H1 (cell line): ENCODE results near the gene DDI2. TPM values are rescaled to one million over a fixed set of nuclear protein-coding genes. Genes with fewer than 3 reads are reported as not detected.

Experiments used
- CTCF ChIA-PET: fragments of 300-600 bp; sonication (Branson Sonifier 250); formaldehyde crosslinking; loops from one replicate; lab custom pipeline; 2021; ENCODE audit not compliant: partially characterized antibody; lab: Charles Lee
- POLR2A ChIA-PET: fragments of 300-600 bp; sonication (Branson Sonifier 250); formaldehyde crosslinking; loops from one replicate; lab custom pipeline; 2021; ENCODE audit warnings: inconsistent platforms; ENCODE audit not compliant: partially characterized antibody; lab: Charles Lee
- DNase-seq, 2 experiments: peaks; one replicate each; pipeline versions ENCODE4 v3.0.0 to v3.0.0-alpha.2; 2010 to 2022; ENCODE audit warnings: low spot score in 2 of 2, low read depth in 1 of 2, mixed read lengths in 1 of 2
- FAIRE-seq: peaks from 2 replicates; lab custom pipeline; 2011; peaks lifted over from hg19 to GRCh38; lab: Jason Lieb, UNC
- H2AFZ ChIP-seq: 2 replicates; pipeline ENCODE4 v1.8.1; 2012; ENCODE audit warnings: low read length, inconsistent platforms
- H2AK5ac ChIP-seq: 2 replicates; pipeline ENCODE4 v1.6.1; 2013; ENCODE audit warnings: low read depth, low read length
- H2BK120ac ChIP-seq: replicated peaks from 2 replicates; pipeline ENCODE3; 2013; ENCODE audit warnings: low read depth, low read length, inconsistent platforms
- H2BK12ac ChIP-seq: 2 replicates; pipeline ENCODE4 v1.6.1; 2013; ENCODE audit warnings: low read depth, low read length
- H2BK15ac ChIP-seq: 2 replicates; pipeline ENCODE4 v1.6.1; 2013; ENCODE audit warnings: low read length
- H2BK20ac ChIP-seq: 2 replicates; pipeline ENCODE4 v1.6.1; 2013; ENCODE audit warnings: low read length
- H2BK5ac ChIP-seq: 2 replicates; pipeline ENCODE4 v1.6.1; 2013; ENCODE audit warnings: low read depth, low read length
- H3K14ac ChIP-seq: 2 replicates; pipeline ENCODE4 v1.6.1; 2013; ENCODE audit warnings: inconsistent platforms; ENCODE audit not compliant: insufficient read length
- H3K18ac ChIP-seq: 2 replicates; pipeline ENCODE4 v1.6.1; 2013; ENCODE audit warnings: low read length; ENCODE audit errors: extremely low read depth
- H3K23ac ChIP-seq: 2 replicates; pipeline ENCODE4 v1.6.1; 2013; ENCODE audit warnings: inconsistent platforms; ENCODE audit not compliant: insufficient read length
- H3K23me2 ChIP-seq: 2 replicates; pipeline ENCODE4 v1.6.1; 2013; ENCODE audit warnings: low read depth, low read length
- H3K27ac ChIP-seq: 2 replicates; pipeline ENCODE4 v1.6.1; 2011; ENCODE audit warnings: low read depth, low read length, inconsistent platforms
- H3K27me3 ChIP-seq, 4 experiments: replicated peaks in 1 of 4; 1 replicate in 1 of 4; 2 replicates in 3 of 4; pipeline versions ENCODE4 v1.6.1 to v1.8.1; 2011 to 2013; ENCODE audit warnings: low read length in 3 of 4, mild to moderate bottlenecking in 3 of 4, inconsistent platforms in 2 of 4, mixed read lengths in 2 of 4, moderate library complexity in 1 of 4; ENCODE audit not compliant: control insufficient read depth in 3 of 4, insufficient read depth in 3 of 4; ENCODE audit errors: extremely low read depth in 1 of 4
- H3K36me3 ChIP-seq, 4 experiments: 2 replicates each; pipeline versions ENCODE4 v1.6.1 to v1.8.1; 2011 to 2013; ENCODE audit warnings: mild to moderate bottlenecking in 4 of 4, low read length in 3 of 4, moderate library complexity in 2 of 4, control low read depth in 1 of 4, inconsistent platforms in 1 of 4; ENCODE audit not compliant: insufficient read depth in 4 of 4, control insufficient read depth in 2 of 4
- H3K4ac ChIP-seq: replicated peaks from 2 replicates; pipeline ENCODE3; 2013; ENCODE audit warnings: low read length, low read depth, mixed read lengths, inconsistent platforms; ENCODE audit not compliant: insufficient read length
- H3K4me1 ChIP-seq, 4 experiments: replicated peaks in 1 of 4; 1 replicate in 1 of 4; 2 replicates in 3 of 4; pipeline versions ENCODE4 v1.6.1 to v1.8.1; 2011 to 2013; ENCODE audit warnings: low read length in 3 of 4, inconsistent platforms in 2 of 4, mixed read lengths in 1 of 4; ENCODE audit not compliant: insufficient read depth in 4 of 4, control insufficient read depth in 3 of 4
- H3K4me2 ChIP-seq, 2 experiments: 2 replicates each; pipeline versions ENCODE4 v1.6.1 to v1.8.1; 2011 to 2013; ENCODE audit warnings: low read depth in 2 of 2, low read length in 2 of 2, control low read depth in 1 of 2, inconsistent platforms in 1 of 2, mild to moderate bottlenecking in 1 of 2; ENCODE audit not compliant: insufficient read depth in 1 of 2
- H3K4me3 ChIP-seq, 4 experiments: fragments of 200-600, 300-600 bp in 1 of 4; sonication (generic), shearing (Covaris generic), sonication (Bioruptor Twin) in 1 of 4; 2 replicates each; pipeline versions ENCODE4 v1.5.1 to v1.8.1; 2011 to 2016; ENCODE audit warnings: low read length in 4 of 4, low read depth in 3 of 4, control low read depth in 2 of 4, inconsistent platforms in 2 of 4, mild to moderate bottlenecking in 2 of 4, mixed read lengths in 1 of 4, moderate library complexity in 1 of 4; ENCODE audit not compliant: insufficient read depth in 2 of 4; ENCODE audit errors: extremely low read depth in 1 of 4
- H3K56ac ChIP-seq: replicated peaks from 2 replicates; pipeline ENCODE3; 2013; ENCODE audit warnings: low read depth, mild to moderate bottlenecking, mixed read lengths, low read length, inconsistent platforms; ENCODE audit not compliant: insufficient read length
- H3K79me1 ChIP-seq: 2 replicates; pipeline ENCODE4 v1.6.1; 2013; ENCODE audit warnings: low read depth, low read length, control low read depth
- H3K79me2 ChIP-seq, 2 experiments: 2 replicates each; pipeline versions ENCODE4 v1.6.1 to v1.8.1; 2012 to 2013; ENCODE audit warnings: low read length in 2 of 2, mild to moderate bottlenecking in 2 of 2, inconsistent platforms in 1 of 2; ENCODE audit not compliant: insufficient read depth in 2 of 2, control insufficient read depth in 1 of 2
- H3K9ac ChIP-seq, 4 experiments: replicated peaks in 1 of 4; 1 replicate in 1 of 4; 2 replicates in 3 of 4; pipeline versions ENCODE4 v1.6.1 to v1.8.1; 2011 to 2013; ENCODE audit warnings: low read depth in 3 of 4, low read length in 3 of 4, control low read depth in 2 of 4, mild to moderate bottlenecking in 2 of 4, moderate library complexity in 2 of 4, inconsistent platforms in 1 of 4; ENCODE audit errors: extremely low read depth in 1 of 4
- H3K9me3 ChIP-seq, 2 experiments: 2 replicates each; pipeline versions ENCODE4 v1.6.1 to v1.8.1; 2012 to 2013; ENCODE audit warnings: mild to moderate bottlenecking in 2 of 2, moderate library complexity in 2 of 2, control low read depth in 1 of 2, inconsistent platforms in 1 of 2, low read depth in 1 of 2, low read length in 1 of 2, mixed read lengths in 1 of 2; ENCODE audit not compliant: insufficient read depth in 2 of 2
- H4K20me1 ChIP-seq, 2 experiments: replicated peaks in 1 of 2; 2 replicates each; pipeline versions ENCODE3 to v1.8.1; 2011 to 2013; ENCODE audit warnings: inconsistent platforms in 2 of 2, low read length in 2 of 2, mild to moderate bottlenecking in 1 of 2; ENCODE audit not compliant: insufficient read depth in 2 of 2, control insufficient read depth in 1 of 2
- H4K5ac ChIP-seq: 2 replicates; pipeline ENCODE4 v1.6.1; 2013; ENCODE audit warnings: low read length, low read depth, mixed read lengths, inconsistent platforms; ENCODE audit not compliant: insufficient read length
- H4K8ac ChIP-seq: 2 replicates; pipeline ENCODE4 v1.8.0; 2013; ENCODE audit warnings: mild to moderate bottlenecking, moderate library complexity, low read length, inconsistent platforms; ENCODE audit not compliant: insufficient read depth; ENCODE audit errors: extremely low read depth
- H4K91ac ChIP-seq: replicated peaks from 2 replicates; pipeline ENCODE3; 2013; ENCODE audit warnings: low read length, mixed read lengths, inconsistent platforms; ENCODE audit not compliant: insufficient read length
- BACH1 ChIP-seq: IDR thresholded peaks from 2 replicates; pipeline ENCODE4 v1.6.1; 2012; ENCODE audit warnings: low read length, improper control_type of control experiment
- CTBP2 ChIP-seq: IDR thresholded peaks from 2 replicates; pipeline ENCODE4 v1.7.0; 2011; ENCODE audit warnings: borderline replicate concordance, mild to moderate bottlenecking, moderate library complexity, mixed read lengths, low read length; ENCODE audit not compliant: insufficient read depth, insufficient read length
- CTCF ChIP-seq, 3 experiments: IDR thresholded peaks; 1 replicate in 2 of 3; 2 replicates in 1 of 3; pipeline versions ENCODE4 v1.5.1 to v1.6.1; 2011; ENCODE audit warnings: low read length in 3 of 3, mild to moderate bottlenecking in 3 of 3, inconsistent platforms in 2 of 3, low read depth in 1 of 3, moderate library complexity in 1 of 3; ENCODE audit not compliant: insufficient read depth in 1 of 3; ENCODE audit errors: control extremely low read depth in 1 of 3
- E2F6 ChIP-seq: IDR thresholded peaks from 2 replicates; pipeline ENCODE4 v1.6.1; 2012; ENCODE audit warnings: inconsistent platforms
- EP300 ChIP-seq, 2 experiments: IDR thresholded peaks; 1 replicate in 1 of 2; 2 replicates in 1 of 2; pipeline ENCODE4 v1.6.1; 2011 to 2012; ENCODE audit warnings: low read depth in 2 of 2, low read length in 2 of 2, mild to moderate bottlenecking in 2 of 2, borderline replicate concordance in 1 of 2, inconsistent platforms in 1 of 2, moderate library complexity in 1 of 2
- GTF2F1 ChIP-seq: IDR thresholded peaks from 2 replicates; pipeline ENCODE4 v1.6.1; 2012; ENCODE audit warnings: low read depth, low read length, improper control_type of control experiment, borderline replicate concordance
- HDAC6 ChIP-seq: IDR thresholded peaks from one replicate; pipeline ENCODE4 v1.7.1; 2012; ENCODE audit warnings: low read depth, mild to moderate bottlenecking, inconsistent platforms, low read length, moderate library complexity
- RFX5 ChIP-seq: IDR thresholded peaks from 2 replicates; pipeline ENCODE4 v1.6.1; 2011; ENCODE audit warnings: low read depth, low read length, improper control_type of control experiment, borderline replicate concordance
- YY1 ChIP-seq: IDR thresholded peaks from 2 replicates; pipeline ENCODE4 v1.6.1; 2011; ENCODE audit warnings: low read depth, mild to moderate bottlenecking, low read length
- ZNF274 ChIP-seq: IDR thresholded peaks from 2 replicates; pipeline ENCODE4 v1.7.0; 2012; ENCODE audit warnings: low read length, borderline replicate concordance; ENCODE audit errors: extremely low read depth
- WGBS, 2 experiments: shearing (Covaris generic) in 1 of 2; methylation state at CpG; one replicate each; pipeline versions ENCODE4 v1.1.6 to v1.1.7; 2013 to 2015; ENCODE audit warnings: low lambda C conversion rate in 2 of 2, mixed read lengths in 2 of 2, inconsistent platforms in 1 of 2, low coverage in 1 of 2, missing lambda C conversion rate in 1 of 2; ENCODE audit not compliant: insufficient replicate concordance in 2 of 2, insufficient coverage in 1 of 2, insufficient read length in 1 of 2; ENCODE audit errors: extremely low coverage in 1 of 2, missing lambda C conversion rate in 1 of 2; 5-methylcytosine and 5-hydroxymethylcytosine counted together
- polyA plus RNA-seq, 7 experiments: library from polyadenylated mRNA; depleted of rRNA in 3 of 7; stranded (reverse) in 5 of 7; unstranded in 2 of 7; fragments of >200 nt in 5 of 7; fragments of 200-250 nt in 2 of 7; gene quantifications; 1 replicate in 5 of 7; 2 replicates in 1 of 7; 4 replicates in 1 of 7; pipeline versions ENCODE4 v1.2.1 to v1.2.3, GENCODE V29; 2011 to 2013; ENCODE audit warnings: missing spikeins in 2 of 7, mixed read lengths in 2 of 7
- total RNA-seq: library from RNA; stranded (reverse); fragmentation: NEBNext Ultra II Directional; extraction: Animal tissue kit (Norgen Biotek cat#: 25700); gene quantifications from 2 replicates; pipeline ENCODE4 v1.2.1, GENCODE V29; 2021

DDI2 gene
- total and polyA plus RNA-seq, 2 of the 8 experiments (the other 6 are each of a cell fraction or from before 2014, with no cell fraction given): 7.7 to 38.3 TPM

GRCh38 chr1:15570861-15571260 is 46.4 kb upstream of the DDI2 start:
- Histone ChIP-seq H4K20me1 (peaks cover 0 to 2% of the 10 kb centered on the region in 2 experiments), H3K4ac (no peak overlapping the region), H3K56ac (no peak overlapping the region), H3K27me3 (no peaks in the 10 kb centered on the region), H3K23ac (no peak overlapping the region), H2AK5ac (no peak overlapping the region), H3K36me3 (peaks cover 12 to 43% (median 27%) of the 10 kb centered on the region in 4 experiments), H2AFZ (no peak overlapping the region), H3K14ac (no peak overlapping the region), H4K8ac (no peak overlapping the region), H2BK20ac (no peak overlapping the region), H3K18ac (no peak overlapping the region), H2BK12ac (no peak overlapping the region), H3K4me1 (no peaks in the 10 kb centered on the region), H3K27ac (no peak overlapping the region), H2BK15ac (no peak overlapping the region), H2BK120ac (no peak overlapping the region), H2BK5ac (no peak overlapping the region), H3K9ac (no peak overlapping the region), H3K9me3 (no peaks in the 10 kb centered on the region), H4K91ac (no peak overlapping the region), H3K4me2 (no peak overlapping the region), H3K79me1 (no peaks in the 10 kb centered on the region), H3K4me3 (no peak overlapping the region), H3K23me2 (no peaks in the 10 kb centered on the region), H3K79me2 (no peaks in the 10 kb centered on the region), H4K5ac (no peak overlapping the region)
- WGBS, 2 experiments: 92% methylated on average over 1 of the region's 1 CpG; no CpG with 5 or more reads in 1 of the 2 experiments
- POLR2A ChIA-PET: interaction anchor here (0.8 to 4.3 kb wide), 2 partner anchors 10 to 30 kb away, joined by 3 to 23 read pairs; no protein-coding TSS in a partner anchor
- FAIRE-seq: no peak
- CTCF ChIA-PET: interaction anchor here (0.6 kb wide), 1 partner anchor 65 kb away, joined by 3 read pairs; no protein-coding TSS in a partner anchor
- DNase-seq: no peak
- TF ChIP-seq HDAC6 (no peak), RFX5 (no peak), ZNF274 (no peak), YY1 (no peak), E2F6 (no peak), GTF2F1 (no peak), EP300 (IDR thresholded peaks at IDR 0.05; ENCODE audit: borderline replicate concordance in 1 of 2, low read depth in 2 of 2, low read length in 2 of 2) (no peak), BACH1 (no peak), CTCF (IDR thresholded peaks at IDR 0.05; ENCODE audit: control extremely low read depth in 1 of 3, insufficient read depth in 1 of 3, low read depth in 1 of 3, low read length in 3 of 3) (no peak), CTBP2 (no peak)
